Skeletal muscle cell (primary cell): Measurements from ENCODE around the gene C19orf73.
A peak's percentile ranks its signal among the peaks of the same experiment; 100 is the strongest.
"Not testable (repeated sequence)": the region's sequence is repeated elsewhere in the genome, so short reads cannot be mapped to it uniquely, and the experiment has no call there.

Experiments
- DNase-seq: peaks from one replicate; pipeline ENCODE4 v3.0.0-alpha.2; 2010; ENCODE audit warnings: low read depth
- H3K4me3 ChIP-seq: 2 replicates; pipeline ENCODE4 v1.5.1; 2011; ENCODE audit warnings: low read depth, mild to moderate bottlenecking, control low read depth, low read length, moderate library complexity

Gene C19orf73

GRCh38 chr19:49150106-49150943, 31.4 kb upstream of the C19orf73 start:
- DNase-seq = peak; percentile 52
- H3K4me3 ChIP-seq = peak overlapping the region; percentile 92

DNA sequence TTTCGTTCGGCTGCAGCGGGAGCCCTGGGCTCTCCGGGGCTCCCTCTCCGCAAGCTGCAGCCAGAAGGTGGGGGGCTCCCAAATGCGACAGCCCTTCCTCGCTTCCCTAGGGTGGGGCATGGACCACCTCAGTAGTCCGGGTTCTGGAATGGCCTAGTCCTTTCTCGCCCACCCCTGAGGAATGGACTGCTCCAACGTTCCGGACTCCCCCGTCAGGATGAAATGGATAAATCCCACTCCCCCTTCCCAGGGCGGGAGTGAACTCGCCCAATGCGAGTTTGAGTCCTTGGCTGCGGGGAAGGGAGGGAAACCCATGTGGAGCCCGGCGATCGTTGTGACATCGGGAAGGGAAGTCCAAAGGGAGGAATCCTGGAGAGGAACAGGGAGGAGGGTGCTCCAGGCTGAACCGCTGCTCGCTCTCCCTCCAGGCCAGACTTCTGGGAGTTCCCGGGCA, 30.7 kb upstream of the C19orf73 start:
- peak; percentile 59 for DNase-seq
- peak overlapping the region; percentile 92 for H3K4me3 ChIP-seq

DNA sequence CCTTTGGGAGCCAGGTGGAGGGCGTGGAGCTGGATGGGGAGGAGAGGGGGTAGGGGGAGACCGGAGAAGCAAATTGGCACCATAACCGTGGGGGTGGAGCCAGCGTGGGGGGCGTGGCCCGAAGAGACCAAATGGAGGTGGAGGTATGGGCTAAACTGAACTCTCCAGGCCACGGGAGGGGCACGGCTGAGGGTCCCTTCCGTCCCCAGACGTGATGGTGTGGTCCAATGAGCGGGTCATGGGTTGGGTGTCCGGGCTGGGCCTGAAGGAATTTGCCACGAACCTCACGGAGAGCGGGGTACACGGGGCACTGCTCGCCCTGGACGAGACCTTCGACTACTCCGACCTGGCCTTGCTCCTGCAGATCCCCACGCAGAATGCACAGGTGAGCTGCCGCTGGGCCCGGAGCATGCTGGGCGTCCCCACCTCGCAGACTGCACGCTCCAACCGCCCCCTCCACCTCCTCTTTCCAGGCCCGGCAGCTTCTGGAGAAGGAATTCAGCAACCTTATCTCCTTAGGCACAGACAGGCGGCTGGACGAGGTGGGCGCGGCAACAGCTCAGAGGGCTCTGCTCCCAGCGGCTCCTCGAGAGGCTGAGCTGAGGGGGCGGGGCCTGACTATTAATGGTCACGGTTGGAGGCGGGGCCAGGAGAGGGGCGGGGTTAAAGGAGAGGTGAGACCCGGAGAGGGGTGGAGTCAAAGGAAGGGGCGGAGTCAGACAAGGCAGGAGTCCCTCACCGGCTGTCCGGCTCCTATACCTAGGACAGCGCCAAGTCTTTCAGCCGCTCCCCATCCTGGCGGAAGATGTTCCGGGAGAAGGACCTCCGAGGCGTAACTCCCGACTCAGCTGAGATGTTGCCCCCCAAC, 30.1 kb upstream of the C19orf73 start:
- H3K4me3 ChIP-seq = peak overlapping the region; percentile 92
- peak; percentile 67 for DNase-seq

DNA sequence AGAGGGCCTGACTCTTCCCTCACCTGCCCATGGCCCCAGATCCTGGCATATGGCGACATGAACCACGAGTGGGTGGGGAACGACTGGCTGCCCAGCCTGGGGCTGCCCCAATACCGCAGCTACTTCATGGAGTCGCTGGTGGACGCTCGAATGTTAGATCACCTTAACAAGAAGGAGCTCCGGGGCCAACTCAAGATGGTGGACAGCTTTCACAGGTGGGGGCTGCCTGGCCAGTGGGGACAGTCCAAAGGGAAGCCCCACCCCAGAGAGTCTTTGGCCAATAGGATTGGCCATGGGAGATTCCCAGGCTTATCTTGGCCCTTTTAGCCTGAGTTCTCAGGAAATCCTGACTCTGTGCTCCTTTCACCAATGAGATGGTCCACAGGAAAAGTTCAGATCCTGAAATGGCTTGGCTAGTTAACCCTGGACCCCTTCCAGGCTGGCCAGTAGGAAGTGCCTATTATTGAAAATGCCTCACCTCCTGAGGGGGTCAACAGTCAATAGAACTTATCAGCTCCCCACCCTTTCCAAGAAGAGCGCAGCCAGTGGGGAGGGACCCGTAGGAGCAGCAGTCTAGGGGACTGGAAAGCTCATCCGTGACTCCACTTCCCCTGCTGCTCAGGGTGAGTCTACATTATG, 29.2 kb upstream of the C19orf73 start:
- H3K4me3 ChIP-seq = no peak overlapping the region
- DNase-seq = no peak

- not testable (repeated sequence) for H3K4me3 ChIP-seq, DNase-seq
Measured at GRCh38 chr19:49146408-49146770, 27.4 kb upstream of the C19orf73 start.

GRCh38 chr19:49145573-49146407, 26.8 kb upstream of the C19orf73 start:
- DNase-seq = peak; percentile 62
- H3K4me3 ChIP-seq = peak overlapping the region; percentile 31

- peak overlapping the region; percentile 82 for H3K4me3 ChIP-seq
- peak; percentile 70 for DNase-seq
Measured at GRCh38 chr19:49142866-49143335, 24.0 kb upstream of the C19orf73 start.

GRCh38 chr19:49141352-49141751, 22.4 kb upstream of the C19orf73 start:
- no peak for DNase-seq
- H3K4me3 ChIP-seq = no peak overlapping the region

DNA sequence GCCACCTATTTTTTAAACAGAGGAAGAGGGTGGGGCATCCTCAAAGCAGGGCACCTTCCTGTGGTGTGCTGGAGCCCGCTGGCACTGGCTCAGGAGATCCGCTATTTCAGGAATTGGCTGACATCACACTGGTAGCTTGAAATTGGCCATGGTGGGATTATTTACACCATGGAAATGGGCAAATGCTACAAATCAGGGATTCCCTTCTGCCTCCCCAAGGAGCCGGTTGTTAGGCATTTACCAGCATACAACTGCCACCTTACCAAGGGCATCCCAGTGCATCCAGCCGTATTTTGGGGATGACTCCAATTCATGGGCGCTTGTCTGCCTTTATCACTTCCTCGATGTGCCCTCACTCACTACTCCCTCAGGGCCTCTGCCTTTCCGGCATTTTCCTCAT, 22.0 kb upstream of the C19orf73 start:
- DNase-seq = no peak
- H3K4me3 ChIP-seq = no peak overlapping the region

GRCh38 chr19:49136771-49137171, 17.8 kb upstream of the C19orf73 start:
- DNase-seq = no peak
- H3K4me3 ChIP-seq = no peak overlapping the region

DNA sequence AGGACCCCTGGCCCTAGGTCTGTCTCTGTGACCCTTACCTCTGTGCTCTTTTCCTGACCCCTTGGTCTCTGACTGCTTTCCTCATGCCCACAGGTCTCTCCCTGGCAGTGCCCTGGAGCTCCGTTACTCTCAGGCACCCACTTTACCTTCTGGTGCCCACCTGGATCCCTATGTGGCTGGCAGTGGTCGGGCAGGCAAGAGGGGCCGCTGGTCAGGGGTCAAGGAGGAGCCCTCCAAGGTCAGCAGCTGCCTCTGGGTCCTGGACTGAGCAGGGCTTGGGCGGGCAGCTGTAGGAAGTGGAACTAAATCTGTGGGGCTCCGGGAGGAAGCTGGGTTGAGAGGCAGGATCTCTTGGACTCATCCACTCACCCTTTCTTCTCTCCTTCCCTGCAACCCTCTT, 16.7 kb upstream of the C19orf73 start:
- no peak overlapping the region for H3K4me3 ChIP-seq
- DNase-seq = no peak

GRCh38 chr19:49133621-49134454, 14.9 kb upstream of the C19orf73 start:
- no peak for DNase-seq

DNA sequence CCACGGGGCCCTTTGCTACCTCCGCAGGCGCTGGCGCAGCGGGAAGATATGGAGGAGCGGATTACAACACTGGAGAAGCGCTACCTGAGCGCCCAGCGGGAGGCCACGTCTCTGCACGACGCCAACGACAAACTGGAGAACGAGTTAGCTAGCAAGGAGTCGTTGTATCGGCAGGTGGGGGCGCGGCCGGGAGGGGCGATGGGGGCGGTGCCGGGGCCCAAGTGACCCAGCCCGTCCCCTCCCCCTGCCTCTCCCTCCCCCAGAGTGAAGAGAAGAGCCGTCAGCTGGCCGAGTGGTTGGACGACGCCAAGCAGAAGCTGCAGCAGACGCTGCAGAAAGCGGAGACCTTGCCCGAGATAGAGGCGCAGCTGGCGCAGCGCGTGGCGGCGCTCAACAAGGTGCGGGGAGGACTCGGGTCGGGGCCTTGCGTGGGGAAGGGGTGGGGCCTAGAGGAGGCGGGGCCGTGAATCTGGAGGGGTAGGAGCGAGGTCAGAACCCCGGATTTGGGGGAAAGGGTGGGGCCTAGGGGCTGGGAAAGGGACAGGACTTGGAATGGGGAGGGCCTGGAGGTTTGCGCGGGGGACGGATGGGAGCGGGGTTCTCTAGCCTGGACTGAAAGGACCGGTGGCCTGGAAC, 14.1 kb upstream of the C19orf73 start:
- H3K4me3 ChIP-seq = peak overlapping the region; percentile 27
- no peak for DNase-seq

More at GRCh38 chr19:49133621-49134454, 14.9 kb upstream of the C19orf73 start:
- H3K4me3 ChIP-seq = peak overlapping the region; percentile 27

GRCh38 chr19:49130325-49130724, 11.4 kb upstream of the C19orf73 start:
- H3K4me3 ChIP-seq = no peak overlapping the region

GRCh38 chr19:49129238-49129583, 10.3 kb upstream of the C19orf73 start:
- no peak for DNase-seq
- H3K4me3 ChIP-seq = peak overlapping the region; percentile 37

More at GRCh38 chr19:49130325-49130724, 11.4 kb upstream of the C19orf73 start:
- no peak for DNase-seq

DNA sequence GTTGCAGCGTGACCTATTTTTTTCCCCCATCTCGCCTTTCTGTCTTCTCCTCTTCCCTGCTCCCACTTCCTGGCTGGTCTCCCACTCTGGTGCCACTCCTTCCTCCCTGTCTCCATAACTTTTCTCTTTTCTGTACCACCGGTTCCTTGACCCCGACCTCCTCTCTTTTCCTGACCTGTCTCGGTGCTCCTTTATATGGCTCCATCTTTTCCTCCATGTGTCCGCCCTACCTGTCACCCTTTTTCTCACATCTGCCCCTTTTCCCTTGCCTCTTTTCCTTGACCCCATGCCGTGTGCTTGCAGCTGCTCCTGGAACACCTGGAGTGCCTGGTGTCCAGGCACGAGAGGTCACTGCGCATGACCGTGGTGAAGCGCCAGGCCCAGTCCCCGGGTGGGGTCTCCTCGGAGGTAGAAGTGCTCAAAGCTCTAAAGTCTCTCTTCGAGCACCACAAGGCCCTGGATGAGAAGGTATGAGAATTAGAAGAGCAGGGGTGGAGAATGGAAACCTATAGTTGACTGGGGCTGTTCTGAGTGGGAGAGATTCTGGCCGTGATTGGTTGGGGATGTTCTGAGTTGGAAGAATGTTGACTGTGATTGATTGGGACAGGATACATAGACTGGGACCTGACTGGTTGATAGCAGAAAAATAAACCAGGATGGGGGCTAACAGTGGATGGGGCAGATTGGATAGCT, 9.7 kb upstream of the C19orf73 start:
- H3K4me3 ChIP-seq = peak overlapping the region; percentile 37
- DNase-seq = no peak
